GM19438 (cell line): ENCODE results near the gene CPLX4.

ENCODE experiments used
- ATAC-seq: cut with Tn5 transposase; IDR thresholded peaks from one replicate; pipeline ENCODE4 v1.9.1; 2021; ENCODE audit warnings: low read depth; ENCODE audit not compliant: unreplicated experiment

Gene CPLX4

GRCh38 chr18:59318460-59319050, at the start of gene CPLX4:
CPLX4 (minus strand) TSS chr18:59318649; CDS start chr18:59318462, 187 bp downstream.
- ATAC-seq, result no peak

- ATAC-seq, result no peak
These were observed 41.9 kb upstream of the CPLX4 start for GRCh38 chr18:59360381-59360780.

GRCh38 chr18:59359576-59359952, 41.1 kb upstream of the CPLX4 start:
- peak; percentile 31 for ATAC-seq

- ATAC-seq, result peak; percentile 91
These were observed 40.5 kb upstream of the CPLX4 start, which contains the start of gene LMAN1 for GRCh38 chr18:59358712-59359575. LMAN1 (minus strand) TSS chr18:59359265; CDS start chr18:59359244, 21 bp downstream.

- ATAC-seq, result no peak
These were observed 39.9 kb upstream of the CPLX4 start for GRCh38 chr18:59358414-59358711.

- no peak for ATAC-seq
These were observed 39.5 kb upstream of the CPLX4 start for GRCh38 chr18:59357928-59358327.

GRCh38 chr18:59354731-59355130, 36.3 kb upstream of the CPLX4 start:
- no peak for ATAC-seq

- no peak for ATAC-seq
These were observed 34.7 kb upstream of the CPLX4 start for GRCh38 chr18:59353079-59353680.

GRCh38 chr18:59352250-59352855, 33.9 kb upstream of the CPLX4 start:
- no peak for ATAC-seq

GRCh38 chr18:59345556-59345955, 27.1 kb upstream of the CPLX4 start:
- no peak for ATAC-seq

- ATAC-seq, result no peak
These were observed 26.5 kb upstream of the CPLX4 start for GRCh38 chr18:59344996-59345395.

GRCh38 chr18:59343926-59344325, 25.5 kb upstream of the CPLX4 start:
- ATAC-seq, result no peak

- ATAC-seq, result no peak
These were observed 22.4 kb upstream of the CPLX4 start for GRCh38 chr18:59340817-59341216.

GRCh38 chr18:59340312-59340711, 21.9 kb upstream of the CPLX4 start:
- ATAC-seq, result no peak

- ATAC-seq, result no peak
These were observed 14.5 kb upstream of the CPLX4 start for GRCh38 chr18:59332986-59333385.

GRCh38 chr18:59328683-59329082, 10.2 kb upstream of the CPLX4 start:
- ATAC-seq, result no peak

GRCh38 chr18:59325965-59326364, 7.5 kb upstream of the CPLX4 start:
- no peak for ATAC-seq

GRCh38 chr18:59324623-59324971, 6.1 kb upstream of the CPLX4 start:
- no peak for ATAC-seq

- ATAC-seq, result no peak
These were observed 5.6 kb upstream of the CPLX4 start for GRCh38 chr18:59323931-59324622.

- no peak for ATAC-seq
These were observed 6.8 kb downstream of the CPLX4 start for GRCh38 chr18:59311631-59312030.

GRCh38 chr18:59308938-59309260, 9.6 kb downstream of the CPLX4 start:
- no peak for ATAC-seq
